NCI-H2196 treated with DMSO at 0.1 percent for 48 hours (cell line): ENCODE data around the gene VWF.
"Not testable (repeated sequence)": the region's sequence is repeated elsewhere in the genome, so short reads cannot be mapped to it uniquely, and the experiment has no call there.

ENCODE experiments used
- DNase-seq: peaks from one replicate; lab custom pipeline; 2025; ENCODE audit not compliant: unreplicated experiment; lab: John Stamatoyannopoulos, UW

Gene VWF

DNA sequence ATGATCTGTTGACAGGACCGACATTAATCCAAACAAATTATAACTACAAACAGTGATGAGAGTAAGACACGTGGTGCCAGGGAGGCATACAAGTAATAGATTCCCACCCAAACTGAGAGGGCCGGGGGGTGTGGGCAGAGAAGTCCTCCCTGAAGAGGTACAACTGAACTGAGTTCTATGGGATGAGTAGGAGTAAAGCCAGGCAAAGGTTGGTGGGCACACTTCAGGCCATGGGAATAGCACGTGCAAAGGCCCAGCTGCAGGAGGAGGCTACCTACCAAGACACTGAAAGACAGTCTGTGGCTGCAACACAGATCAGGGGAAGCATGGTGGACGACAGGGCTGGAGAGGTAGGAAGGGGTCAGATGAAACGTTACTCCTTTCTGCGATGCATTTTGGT, 22.0 kb upstream of the VWF start:
- DNase-seq = no peak

DNA sequence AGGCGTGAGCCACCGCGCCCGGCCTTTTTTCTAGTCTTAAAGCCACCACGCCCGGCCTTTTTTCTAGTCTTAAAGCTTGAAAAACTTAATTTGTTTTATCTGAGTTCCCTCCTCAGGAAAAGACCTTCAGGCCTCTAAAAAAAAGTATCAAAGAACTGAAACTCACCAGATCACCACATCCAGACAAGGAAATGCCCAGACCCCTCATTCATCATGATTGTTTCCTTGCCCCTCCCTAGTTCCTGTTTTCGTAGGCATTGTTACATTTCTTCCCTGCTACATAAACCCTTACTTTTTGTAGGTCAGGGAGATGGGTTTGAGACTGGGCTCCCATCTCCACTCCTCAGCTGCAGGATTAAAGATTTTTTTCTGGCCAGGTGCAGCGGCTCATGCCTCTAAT, 21.1 kb upstream of the VWF start:
- DNase-seq = no peak

DNA sequence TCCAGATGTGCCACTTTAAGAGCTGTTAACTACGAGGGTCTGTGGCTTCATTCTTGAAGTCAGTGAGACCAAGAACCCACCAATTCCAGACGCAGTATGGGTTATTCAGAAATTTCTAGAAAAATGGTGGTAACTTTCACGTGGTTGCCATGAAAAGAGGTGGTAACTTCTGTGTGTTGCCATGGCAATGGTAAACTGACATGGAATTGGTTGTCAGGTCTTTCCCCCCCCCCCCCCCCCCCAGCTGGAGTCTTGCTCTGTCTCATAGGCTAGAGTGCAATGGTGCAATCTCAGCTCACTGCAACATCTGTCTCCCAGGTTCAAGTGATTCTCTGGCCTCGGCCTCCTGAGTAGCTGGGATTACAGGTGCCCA, 18.8 kb upstream of the VWF start:
- DNase-seq = no peak

DNA sequence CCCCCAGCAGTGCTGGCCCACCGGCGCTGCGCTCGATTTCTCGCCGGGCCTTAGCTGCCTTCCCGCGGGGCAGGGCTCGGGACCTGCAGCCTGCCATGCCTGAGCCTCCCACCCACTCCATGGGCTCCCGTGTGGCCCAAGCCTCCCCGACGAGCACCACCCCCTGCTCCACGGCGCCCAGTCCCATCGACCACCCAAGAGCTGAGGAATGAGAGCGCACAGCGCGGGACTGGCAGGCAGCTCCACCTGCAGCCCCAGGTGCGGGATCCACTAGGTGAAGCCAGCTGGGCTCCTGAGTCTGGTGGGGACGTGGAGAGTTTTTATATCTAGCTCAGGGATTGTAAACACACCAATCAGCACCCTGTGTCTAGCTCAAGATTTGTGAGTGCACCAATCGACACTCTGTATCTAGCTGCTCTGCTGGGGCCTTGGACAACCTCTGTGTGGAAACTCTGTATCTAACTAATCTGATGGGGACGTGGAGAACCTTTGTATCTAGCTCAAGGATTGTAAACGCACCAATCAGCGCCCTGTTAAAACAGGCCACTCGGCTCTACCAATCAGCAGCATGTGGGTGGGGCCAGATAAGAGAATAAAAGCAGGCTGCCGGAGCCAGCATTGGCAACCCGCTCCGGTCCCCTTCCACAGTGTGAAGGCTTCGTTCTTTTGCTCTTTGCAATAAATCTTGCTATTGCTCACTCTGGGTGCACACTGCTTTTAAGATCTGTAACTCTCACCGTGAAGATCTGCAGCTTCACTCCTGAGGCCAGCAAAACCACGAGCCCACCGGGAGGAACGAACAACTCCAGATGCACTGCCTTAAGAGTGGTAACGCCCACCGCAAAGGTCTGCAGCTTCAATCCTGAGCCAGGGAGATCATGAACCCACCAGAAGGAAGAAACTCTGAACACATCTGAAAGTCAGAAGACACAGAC, 18.2 kb upstream of the VWF start:
- DNase-seq = not testable (repeated sequence)

DNA sequence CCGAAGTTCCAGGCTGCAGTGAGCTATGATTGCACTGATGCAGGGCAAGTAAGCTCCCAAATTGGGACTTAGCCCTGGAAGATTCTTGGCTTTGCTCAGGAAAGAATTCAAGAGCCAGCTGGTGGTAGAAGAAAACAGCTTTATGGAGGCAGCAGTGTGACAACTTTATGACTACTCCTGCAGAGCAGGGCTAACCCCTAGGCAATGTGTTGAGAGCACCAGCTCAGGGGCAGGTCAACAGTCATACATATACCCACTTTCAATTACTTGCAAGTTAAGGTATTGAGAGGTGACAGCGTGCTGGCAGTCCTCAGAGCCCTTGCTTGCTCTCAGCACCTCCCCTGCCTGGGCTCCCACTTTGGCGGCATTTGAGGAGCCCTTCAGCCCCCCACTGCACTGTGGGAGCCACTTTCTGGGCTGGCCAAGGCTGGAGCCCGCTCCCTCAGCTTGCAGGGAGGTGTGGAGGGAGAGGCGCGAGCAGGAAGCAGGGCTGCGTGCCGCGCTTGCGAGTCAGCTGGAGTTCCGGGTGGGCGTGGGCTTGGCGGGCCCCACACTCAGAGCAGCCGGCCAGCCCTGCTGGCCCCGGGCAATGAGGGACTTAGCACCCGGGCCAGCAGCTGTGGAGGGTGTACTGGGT, 17.4 kb upstream of the VWF start:
- not testable (repeated sequence) for DNase-seq

DNA sequence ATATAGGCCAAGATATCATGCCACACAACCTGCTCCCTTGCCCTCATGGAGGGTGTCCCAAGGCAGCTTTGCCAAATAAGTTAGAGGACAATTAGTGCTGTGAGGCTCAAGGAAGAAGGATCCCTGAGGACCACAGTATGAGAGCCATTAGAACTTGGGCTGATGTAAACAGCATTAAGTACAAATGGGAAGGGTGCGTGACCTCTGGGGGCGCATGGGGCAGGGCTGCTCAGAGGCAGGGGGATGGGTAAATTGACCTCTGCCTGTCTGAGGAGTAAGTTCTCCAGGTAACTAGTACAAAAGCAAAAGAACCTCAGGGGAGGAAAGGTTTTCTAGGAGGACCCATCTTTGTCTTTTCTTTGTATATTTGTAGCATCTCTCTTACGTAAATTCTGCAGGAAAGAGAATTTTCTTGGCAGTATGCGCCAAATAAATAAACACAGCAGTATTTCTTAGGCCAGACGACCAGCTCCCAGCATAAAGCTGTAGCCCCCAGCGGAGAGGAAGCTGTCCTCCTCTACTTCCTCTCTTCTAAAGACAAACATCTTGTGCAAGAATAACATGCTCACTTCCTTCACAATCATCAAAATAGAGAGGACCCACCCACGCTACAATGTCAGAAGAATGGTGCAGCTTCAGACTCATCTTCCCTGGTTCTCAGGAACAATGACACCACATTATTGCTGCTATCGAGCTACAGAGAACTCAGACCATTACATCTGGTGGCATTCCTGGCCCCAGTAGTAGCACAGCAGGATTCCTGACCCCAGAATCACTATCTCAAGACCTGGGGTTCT, 16.4 kb upstream of the VWF start:
- DNase-seq = no peak

DNA sequence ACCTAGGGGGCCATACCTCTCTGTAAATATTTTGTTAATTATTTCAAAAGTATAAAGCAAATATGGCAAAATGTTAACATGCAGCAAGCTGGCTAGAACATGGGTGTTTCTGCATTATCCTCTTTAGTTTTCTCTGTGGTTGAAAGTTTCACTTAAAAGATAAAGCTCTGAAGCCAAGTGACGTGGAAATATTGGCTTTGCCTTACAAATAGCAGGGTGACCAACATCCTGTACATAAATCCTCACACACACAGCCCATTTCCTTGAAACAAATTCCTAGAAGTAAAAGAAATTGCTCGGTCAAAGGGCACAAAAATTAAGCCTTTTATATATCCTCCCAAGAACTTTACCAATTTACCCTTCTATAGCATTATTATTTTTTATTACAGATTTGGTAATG, 10.6 kb upstream of the VWF start:
- DNase-seq = no peak

DNA sequence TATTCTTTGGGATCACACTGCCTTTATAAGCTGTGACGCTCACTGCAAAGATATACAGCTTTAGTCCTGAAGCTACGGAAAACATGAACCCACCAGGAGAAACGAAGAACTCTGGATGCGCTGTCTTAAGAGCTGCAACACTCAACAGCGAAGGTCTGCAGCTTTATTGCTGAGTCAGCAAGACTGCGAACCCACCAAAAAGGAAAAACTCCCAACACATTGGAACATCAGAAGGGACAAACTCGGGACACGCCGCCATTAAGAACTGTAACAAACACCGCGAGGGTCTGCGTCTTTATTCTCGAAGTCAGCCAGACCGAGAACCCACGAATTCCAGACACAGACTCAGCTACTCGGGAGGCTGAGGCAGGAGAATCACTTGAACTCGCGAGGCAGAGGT, 9.2 kb upstream of the VWF start:
- no peak for DNase-seq

DNA sequence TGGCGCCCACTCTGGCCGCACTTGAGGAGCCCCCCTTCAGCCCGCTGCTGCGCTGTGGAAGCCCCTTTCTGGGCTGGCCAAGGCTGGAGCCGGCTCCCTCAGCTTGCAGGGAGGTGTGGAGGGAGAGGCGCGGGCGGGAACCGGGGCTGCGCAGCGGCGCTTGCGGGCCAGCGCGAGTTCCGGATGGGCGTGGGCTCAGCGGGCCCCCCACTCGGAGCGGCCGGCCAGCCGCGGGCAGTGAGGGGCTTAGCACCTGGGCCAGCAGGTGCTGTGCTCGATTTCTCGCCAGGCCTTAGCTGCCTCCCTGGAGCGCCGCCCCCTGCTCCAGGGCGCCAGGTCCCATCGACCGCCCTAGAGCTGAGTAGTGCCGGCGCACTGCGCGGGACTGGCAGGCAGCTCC, 8.0 kb upstream of the VWF start:
- DNase-seq = no peak

DNA sequence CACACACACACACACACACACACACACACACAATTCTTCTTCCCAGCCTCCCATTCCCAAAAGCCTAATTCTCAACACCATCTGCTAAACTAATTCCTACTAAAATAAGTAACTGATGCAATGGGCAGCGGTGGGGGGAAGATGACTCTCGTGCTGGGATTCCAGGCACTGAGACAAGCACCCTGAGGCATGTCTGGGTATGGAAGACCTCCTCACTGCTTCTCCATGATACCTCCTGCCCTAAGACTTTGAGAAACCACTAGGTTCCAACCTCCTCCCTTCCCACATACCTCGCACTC, 789 bp upstream of the VWF start:
- no peak for DNase-seq

DNA sequence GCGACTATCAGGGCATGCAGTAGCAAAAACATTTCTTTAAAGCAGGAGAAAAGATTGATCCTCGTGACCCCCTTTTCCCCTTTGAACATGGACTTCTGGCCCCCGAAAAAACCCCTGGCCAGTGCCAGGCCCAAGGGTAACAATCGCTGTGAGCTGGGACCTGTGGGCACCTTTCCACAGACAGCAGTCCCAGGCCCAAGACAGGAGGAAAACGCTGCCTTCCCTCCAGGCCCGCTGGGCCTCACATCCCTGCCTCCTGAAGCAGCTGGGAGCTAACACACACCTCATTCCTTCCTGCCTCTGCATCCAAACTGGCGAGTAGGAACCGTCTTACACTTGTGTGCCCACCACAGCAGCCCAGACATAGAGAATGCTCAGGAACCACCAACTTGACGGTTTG, 1.2 kb downstream of the VWF start:
- no peak for DNase-seq

DNA sequence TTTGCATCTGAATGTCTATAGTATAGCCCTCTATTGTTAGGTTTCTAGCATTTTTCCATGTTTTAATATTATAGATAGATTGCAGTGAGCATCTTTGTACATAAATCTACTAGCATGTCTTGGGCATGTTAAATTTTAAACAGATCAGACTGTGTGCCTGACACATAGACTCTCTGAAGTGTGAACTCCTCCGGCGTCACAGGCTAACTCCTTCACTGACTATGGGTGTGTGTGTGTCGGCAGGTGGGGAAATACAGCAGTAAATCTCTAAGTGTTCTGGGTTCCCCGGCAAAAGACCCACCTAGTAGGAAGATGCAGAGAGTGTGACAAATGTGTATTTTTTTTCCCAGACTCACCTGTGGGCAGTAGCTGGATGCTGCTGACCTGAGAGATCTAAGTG, 2.3 kb downstream of the VWF start:
- DNase-seq = no peak

DNA sequence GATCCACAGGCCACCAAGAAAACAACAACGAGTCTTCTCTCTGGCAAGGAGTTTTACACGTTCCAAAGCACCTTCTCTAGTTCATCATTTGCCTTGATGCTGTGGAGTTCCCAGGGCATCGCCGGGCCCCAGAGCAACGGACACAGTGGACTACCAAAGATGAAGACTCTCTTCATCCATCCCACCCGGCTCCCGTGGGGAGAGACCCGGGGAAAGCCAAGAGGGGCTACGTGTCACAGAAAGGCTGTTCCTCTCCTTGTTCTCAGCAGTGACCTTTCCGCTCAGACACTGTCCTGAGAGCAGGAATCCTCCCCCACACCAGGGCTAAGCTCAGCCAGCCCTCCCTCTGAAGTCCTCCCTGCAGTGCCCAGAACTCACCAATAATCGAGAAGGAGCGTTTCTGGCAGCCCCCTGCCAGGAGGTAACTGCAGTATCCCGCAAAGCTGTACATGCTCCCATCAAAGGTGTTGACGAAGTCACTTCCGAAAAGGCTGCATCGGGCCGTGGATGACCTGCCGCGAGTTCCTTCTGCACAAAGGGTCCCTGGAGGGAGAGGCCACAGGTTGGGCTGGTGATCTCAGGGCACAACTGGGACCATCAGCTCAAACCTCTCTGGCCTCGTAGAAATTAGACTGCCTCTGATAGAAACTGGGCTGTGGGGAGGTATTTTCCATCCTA, 3.5 kb downstream of the VWF start:
- no peak for DNase-seq

DNA sequence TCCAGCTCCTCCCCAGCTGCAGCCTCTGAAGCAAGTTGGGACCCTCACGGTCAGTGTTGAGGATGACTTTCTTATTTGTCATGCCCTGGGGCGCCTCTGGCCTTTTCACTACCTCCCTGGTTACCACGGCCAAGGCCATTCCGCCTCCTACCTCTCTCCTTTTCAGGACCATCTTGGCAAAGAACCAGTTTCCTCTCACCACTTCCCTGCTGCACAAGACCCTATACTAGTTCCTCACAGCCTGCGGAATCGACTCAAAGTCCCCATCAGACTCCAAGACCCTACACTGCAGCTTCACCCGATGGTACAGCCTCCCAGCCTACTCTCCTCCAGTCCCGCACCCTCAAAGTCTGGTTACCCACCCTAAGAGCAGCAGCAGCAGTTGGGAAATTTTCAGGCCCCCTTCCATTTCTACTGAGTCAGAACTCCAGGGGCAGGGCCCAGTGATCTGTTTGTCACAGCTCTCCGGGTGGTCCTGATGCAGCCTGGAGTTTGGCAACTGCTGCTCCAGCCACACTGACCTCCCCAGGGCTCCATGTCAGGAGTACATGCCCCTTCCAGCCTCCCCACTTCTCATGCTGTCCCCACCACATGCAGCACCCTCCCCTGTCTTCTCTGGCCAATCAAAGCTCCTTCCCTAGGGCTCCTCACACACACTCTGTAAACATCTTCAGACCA, 5.4 kb downstream of the VWF start:
- no peak for DNase-seq

DNA sequence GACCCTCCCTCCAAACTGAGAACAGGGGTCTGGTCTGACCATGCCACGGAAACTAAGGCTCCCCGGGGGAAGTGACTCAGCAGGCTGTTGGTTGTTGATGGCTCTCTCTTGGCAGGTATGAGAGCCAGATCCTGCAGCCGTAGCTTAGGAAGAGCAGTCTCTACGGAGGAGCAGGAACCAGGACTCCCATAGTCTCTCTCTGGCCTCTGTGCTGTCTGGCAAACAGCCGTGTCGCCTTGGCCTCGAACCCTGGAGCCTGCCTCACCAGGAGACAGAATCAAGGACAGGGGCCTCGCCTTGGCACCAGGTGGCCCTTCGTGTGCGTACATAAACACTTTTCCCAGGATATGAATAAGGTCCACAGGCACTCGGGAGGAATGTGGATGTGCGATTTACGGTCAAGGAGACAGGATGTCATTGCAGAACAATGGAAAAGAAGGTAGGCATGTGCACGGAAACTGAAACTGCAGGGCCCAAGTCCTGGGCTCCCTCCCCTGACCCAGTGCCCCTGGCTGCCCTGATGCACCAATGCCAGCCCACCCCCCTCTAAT, 7.9 kb downstream of the VWF start:
- DNase-seq = no peak

DNA sequence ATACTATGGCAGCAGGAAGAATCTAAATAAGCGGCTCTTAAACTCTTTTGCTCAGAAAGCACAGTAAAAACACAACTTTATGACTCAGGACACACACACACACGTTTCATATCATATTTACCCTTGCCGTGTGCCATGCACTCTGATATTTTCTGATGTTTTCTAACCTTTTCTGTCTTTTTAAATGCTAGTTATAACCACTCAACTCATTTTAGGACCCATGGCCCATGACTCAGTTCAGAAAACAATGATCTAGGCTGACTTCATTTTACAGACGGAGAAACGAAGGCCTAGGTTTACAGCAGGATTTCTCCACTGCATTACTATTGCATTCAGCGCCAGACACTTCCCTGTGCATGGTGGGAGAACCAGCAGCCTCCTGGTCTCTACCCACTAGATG, 9.1 kb downstream of the VWF start:
- no peak for DNase-seq

DNA sequence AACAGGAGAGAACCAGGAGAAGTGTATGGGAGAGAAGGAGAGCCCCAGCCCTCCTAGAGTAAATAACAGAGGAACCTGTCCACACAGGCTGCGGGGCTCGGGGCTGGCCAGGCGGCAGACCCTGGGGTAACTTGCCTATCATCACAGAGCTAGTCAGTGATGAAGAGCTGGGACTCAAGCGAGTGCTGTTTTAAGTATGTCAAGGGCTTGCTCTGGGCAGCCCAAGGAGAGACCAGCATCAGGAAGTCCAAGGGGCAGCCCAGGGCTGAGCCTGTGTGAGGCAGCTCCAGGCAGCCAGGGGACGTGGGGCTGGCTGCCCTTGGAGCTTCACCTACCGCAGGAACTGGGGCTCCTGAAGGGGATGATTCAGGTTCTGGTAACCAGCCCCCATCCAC, 10.0 kb downstream of the VWF start:
- DNase-seq = no peak

DNA sequence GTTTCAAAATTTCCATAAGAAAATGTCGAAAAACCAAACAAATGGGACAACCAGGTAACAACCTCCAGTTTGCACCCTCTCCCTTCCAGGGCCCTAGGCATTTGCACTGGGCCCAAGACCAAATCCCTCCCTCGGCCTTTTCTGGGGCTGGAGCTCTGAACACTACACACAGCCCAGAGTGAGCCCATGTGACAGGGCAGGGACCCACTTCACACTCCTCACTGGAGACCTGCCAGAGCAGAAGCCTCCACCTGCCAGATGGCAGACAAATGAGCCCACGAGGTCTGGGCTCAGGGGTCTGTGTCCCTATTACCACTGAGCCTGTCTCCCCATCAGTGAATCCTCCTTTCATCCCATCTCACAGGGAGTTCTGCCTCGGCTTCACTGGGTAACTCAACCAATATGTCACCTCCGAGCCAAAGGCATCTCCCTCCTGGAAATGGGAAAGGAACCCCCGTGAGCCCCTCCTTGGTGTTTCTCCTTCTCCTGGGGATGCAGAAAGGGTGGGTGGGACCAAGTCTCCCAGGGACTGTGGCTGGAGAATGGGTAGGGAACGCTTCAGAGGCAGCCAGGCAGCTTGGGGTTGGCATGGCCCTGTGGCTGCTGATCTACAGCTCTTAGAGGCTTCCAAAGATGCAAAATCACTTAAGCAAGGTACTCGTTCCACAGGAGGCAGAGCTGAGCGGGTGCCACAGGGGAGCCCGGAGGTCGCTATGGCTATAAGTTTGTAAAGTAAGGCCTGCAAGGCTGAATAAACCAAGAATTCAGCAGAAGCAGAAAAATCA, 10.6 kb downstream of the VWF start:
- DNase-seq = no peak

DNA sequence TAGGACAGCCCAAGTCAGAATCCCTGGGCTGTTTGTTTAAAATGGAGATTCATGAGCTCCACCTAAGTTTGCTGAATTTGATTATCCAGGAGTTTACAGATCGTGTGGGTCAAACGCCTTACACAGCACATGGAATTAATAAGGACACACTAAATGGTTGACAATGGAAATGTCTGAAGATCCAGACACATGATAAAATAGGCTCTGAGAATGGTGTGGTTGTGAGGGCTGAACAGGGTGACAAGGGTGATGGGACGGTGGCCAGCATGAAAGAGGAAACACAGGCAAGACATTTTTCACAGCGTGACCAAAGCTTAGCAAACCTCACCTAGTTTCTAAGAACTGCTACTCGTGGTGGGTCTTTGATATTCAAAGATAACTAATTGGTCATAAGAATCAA, 12.5 kb downstream of the VWF start:
- no peak for DNase-seq

DNA sequence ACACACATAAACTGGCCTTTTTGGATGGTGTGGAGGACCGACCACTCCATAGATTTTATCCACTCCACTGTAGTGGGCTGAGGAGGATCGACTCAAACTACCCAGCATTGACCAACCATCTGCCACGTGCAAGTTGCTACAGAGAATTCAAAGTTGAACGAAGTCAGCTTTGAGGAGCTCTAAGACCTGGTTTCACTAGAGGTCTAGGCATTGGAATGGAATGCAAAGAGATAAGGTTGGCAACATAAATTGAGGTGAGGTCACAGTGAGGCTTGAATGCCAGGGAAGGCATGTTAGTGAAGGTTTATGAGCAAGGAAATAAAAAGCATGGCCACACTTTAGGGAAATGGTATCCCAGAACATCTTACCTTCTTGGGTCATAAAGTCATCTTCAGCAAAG, 14.5 kb downstream of the VWF start:
- no peak for DNase-seq
